Frontal cortex (tissue), 4 donors: Measurements from ENCODE around the gene CBX4. TPM values are rescaled to one million over a fixed set of nuclear protein-coding genes. Genes with fewer than 3 reads are reported as not detected.

ENCODE experiments used
- DNase-seq, 2 donors: peaks; one replicate each; pipeline ENCODE4 v3.0.0; 2012; ENCODE audit warnings: low spot score in 2 of 2
- FAIRE-seq: peaks from 2 replicates; lab custom pipeline; 2012; peaks lifted over from hg19 to GRCh38; lab: Jason Lieb, UNC
- total RNA-seq: library from RNA; depleted of rRNA; stranded (reverse); fragments of >200 nt; gene quantifications from one replicate; pipeline ENCODE4 v1.2.3, GENCODE V29; 2014
- donor health status: control.
- donor health status: control.
- donor health status: control.

The CBX4 gene
- total RNA-seq, 1 donor from 2014 or later, result 18.3 TPM

- no peak for DNase-seq
- FAIRE-seq, result no peak
Measured at GRCh38 chr17:79792984-79793923, 46.0 kb downstream of the CBX4 start.

- no peak for DNase-seq
Measured at GRCh38 chr17:79792341-79792871, 46.8 kb downstream of the CBX4 start.

GRCh38 chr17:79791735-79792161 lies 47.5 kb downstream of the CBX4 start:
- no peak for FAIRE-seq
- DNase-seq, result no peak

More at GRCh38 chr17:79792341-79792871, 46.8 kb downstream of the CBX4 start:
- no peak for FAIRE-seq

- FAIRE-seq, result no peak
- no peak for DNase-seq
Measured at GRCh38 chr17:79790805-79791734, 48.2 kb downstream of the CBX4 start.

GRCh38 chr17:79789943-79790804 lies 49.1 kb downstream of the CBX4 start:
- no peak for FAIRE-seq
- peak; percentile 89 to 90 for DNase-seq

GRCh38 chr17:79788989-79789942 lies 50.0 kb downstream of the CBX4 start:
- no peak for FAIRE-seq
- DNase-seq, result no peak

- FAIRE-seq (no peak), DNase-seq (no peak)
Measured at GRCh38 chr17:79788455-79788854, 50.8 kb downstream of the CBX4 start.

- FAIRE-seq, result no peak
- DNase-seq, result no peak
Measured at GRCh38 chr17:79786930-79787643, 52.2 kb downstream of the CBX4 start.

GRCh38 chr17:79785900-79786810 lies 53.1 kb downstream of the CBX4 start:
- FAIRE-seq (no peak), DNase-seq (no peak)

GRCh38 chr17:79785017-79785899 lies 54.0 kb downstream of the CBX4 start:
- no peak for FAIRE-seq
- DNase-seq, result no peak

GRCh38 chr17:79784353-79785016 lies 54.8 kb downstream of the CBX4 start:
- FAIRE-seq (no peak), DNase-seq (no peak)

GRCh38 chr17:79783891-79784290 lies 55.3 kb downstream of the CBX4 start:
- no peak for FAIRE-seq
- DNase-seq, result no peak
